GM12878 (cell line): ENCODE results near the gene INO80E. TPM values are rescaled to one million over a fixed set of nuclear protein-coding genes. Genes with fewer than 3 reads are reported as not detected.

Experiments used
- ATAC-seq: fragments of 200-7000 bp; cut with Tn5 transposase; 3 replicates; pipeline ENCODE4 v1.9.1; 2020; ENCODE audit warnings: mild to moderate bottlenecking, moderate library complexity
- BruUV-seq: library from RNA; stranded (reverse); fragments of 400-500 nt; replicated peaks from 2 replicates; lab custom pipeline; 2021; lab: Mats Ljungman, UMichigan
- CTCF ChIA-PET: fragments of 300-600 bp; sonication (Branson Sonifier 250); formaldehyde crosslinking; extraction: SDS; loops from one replicate; lab custom pipeline; 2021; ENCODE audit warnings: inconsistent platforms; lab: Yijun Ruan, JAX
- POLR2A ChIA-PET: fragments of 350-600 bp; formaldehyde crosslinking; extraction: SDS; loops from one replicate; lab custom pipeline; 2021; ENCODE audit warnings: inconsistent platforms; lab: Charles Lee
- RAD21 ChIA-PET: fragments of 300-600 bp; sonication (Branson Sonifier 250); formaldehyde crosslinking; loops from one replicate; lab custom pipeline; 2023; ENCODE audit warnings: antibody characterized with exemption; ENCODE audit not compliant: unreplicated experiment; lab: Charles Lee
- SMC1A ChIA-PET: fragments of 300-600 bp; sonication (Branson Sonifier 250); formaldehyde crosslinking; loops from one replicate; lab custom pipeline; 2023; ENCODE audit not compliant: unreplicated experiment, uncharacterized antibody; lab: Charles Lee
- DNase-seq: peaks from one replicate; pipeline ENCODE4 v3.0.0-alpha.2; 2011; ENCODE audit warnings: low read depth, low spot score
- FAIRE-seq: peaks from 3 replicates; lab custom pipeline; 2011; peaks lifted over from hg19 to GRCh38; lab: Jason Lieb, UNC
- H2AFZ ChIP-seq: 2 replicates; pipeline ENCODE4 v1.6.0; 2011; ENCODE audit warnings: low read depth, low read length, control low read depth; ENCODE audit not compliant: control insufficient read depth
- H3K27ac ChIP-seq: 2 replicates; pipeline ENCODE4 v1.5.1; 2011; ENCODE audit warnings: control low read depth; ENCODE audit not compliant: control insufficient read depth, insufficient read depth
- H3K27me3 ChIP-seq, 2 experiments: replicated peaks in 1 of 2; 2 replicates each; pipeline versions ENCODE4 v1.6.0 to v1.6.1; 2011; ENCODE audit warnings: low read length in 1 of 2; ENCODE audit not compliant: control insufficient read depth in 2 of 2, insufficient read depth in 2 of 2
- H3K36me3 ChIP-seq, 2 experiments: 2 replicates each; pipeline ENCODE4 v1.5.1; 2011; ENCODE audit warnings: low read length in 1 of 2; ENCODE audit not compliant: control insufficient read depth in 2 of 2, insufficient read depth in 2 of 2
- H3K4me1 ChIP-seq: 2 replicates; pipeline ENCODE4 v1.6.1; 2011; ENCODE audit warnings: mild to moderate bottlenecking, low read length, moderate library complexity, mixed read lengths; ENCODE audit not compliant: control insufficient read depth, insufficient read depth
- H3K4me2 ChIP-seq: 2 replicates; pipeline ENCODE4 v1.6.0; 2011; ENCODE audit warnings: control low read depth; ENCODE audit not compliant: control insufficient read depth, insufficient read depth
- H3K4me3 ChIP-seq: fragments of 200-600 bp; sonication (generic); 2 replicates; pipeline ENCODE4 v1.5.1; 2016
- H3K79me2 ChIP-seq: 2 replicates; pipeline ENCODE4 v1.6.0; 2011; ENCODE audit warnings: low read length; ENCODE audit not compliant: control insufficient read depth, insufficient read depth
- H3K9ac ChIP-seq: 2 replicates; pipeline ENCODE4 v1.8.0; 2011; ENCODE audit warnings: low read length, control low read depth, mixed read lengths; ENCODE audit not compliant: control insufficient read depth, insufficient read depth
- H3K9me3 ChIP-seq: replicated peaks from 3 replicates; pipeline ENCODE4 v1.5.1; 2011; ENCODE audit warnings: mild to moderate bottlenecking, low read length; ENCODE audit not compliant: control insufficient read depth, insufficient read depth
- H4K20me1 ChIP-seq: 2 replicates; pipeline ENCODE4 v1.6.0; 2011; ENCODE audit not compliant: control insufficient read depth, insufficient read depth
- ATF2 ChIP-seq: IDR thresholded peaks from 2 replicates; pipeline ENCODE4 v1.6.1; 2012; ENCODE audit warnings: low read length, inconsistent platforms
- CEBPZ ChIP-seq: fragments of 150-350 bp; IDR thresholded peaks from 2 replicates; pipeline ENCODE4 v1.6.1; 2016; ENCODE audit warnings: low read depth, low read length
- CHD1 ChIP-seq: IDR thresholded peaks from 2 replicates; pipeline ENCODE4 v1.6.1; 2012; ENCODE audit warnings: low read depth, low read length, improper control_type of control experiment
- E2F8 ChIP-seq: fragments of 450-650 bp; IDR thresholded peaks from 2 replicates; pipeline ENCODE4 v1.6.1; 2018; ENCODE audit warnings: mild to moderate bottlenecking, low read depth, moderate library complexity; ENCODE audit not compliant: partially characterized antibody
- HDGF ChIP-seq: fragments of 450-650 bp; IDR thresholded peaks from 2 replicates; pipeline ENCODE4 v1.6.1; 2016; ENCODE audit warnings: antibody characterized with exemption
- SP1 ChIP-seq: IDR thresholded peaks from one replicate; pipeline ENCODE4 v1.6.1; 2011; ENCODE audit warnings: low read depth, low read length
- TARDBP ChIP-seq: IDR thresholded peaks from 2 replicates; pipeline ENCODE4 v1.6.1; 2016; ENCODE audit warnings: borderline replicate concordance
- ZNF207 ChIP-seq: fragments of 450-650 bp; IDR thresholded peaks from 2 replicates; pipeline ENCODE4 v1.6.1; 2014; ENCODE audit warnings: antibody characterized with exemption, mild to moderate bottlenecking, borderline replicate concordance
- ZNF217 ChIP-seq: fragments of 450-650 bp; IDR thresholded peaks from 2 replicates; pipeline ENCODE4 v1.6.1; 2017; ENCODE audit warnings: antibody characterized with exemption, mild to moderate bottlenecking
- WGBS: methylation state at CpG from one replicate; pipeline ENCODE4 v1.1.6; 2016; ENCODE audit warnings: low lambda C conversion rate; ENCODE audit not compliant: insufficient replicate concordance, insufficient coverage; ENCODE audit errors: missing lambda C conversion rate; 5-methylcytosine and 5-hydroxymethylcytosine counted together
- in situ Hi-C: fragments of 300-500 bp; cut with MboI; formaldehyde crosslinking; loops from 9 replicates; pipeline ENCODE4 v1.14.3; 2018; ENCODE audit warnings: mixed read lengths
- intact Hi-C: fragments of 100-400 bp; cut with micrococcal nuclease; formaldehyde crosslinking; loops from one replicate; pipeline ENCODE4 v1.14.2; 2022; ENCODE audit not compliant: unreplicated experiment
- polyA plus RNA-seq, 11 experiments: library from polyadenylated mRNA; depleted of rRNA in 4 of 11; unstranded in 6 of 11; stranded (reverse) in 5 of 11; fragments of >200 nt; fragmentation: Nextera tagmentation in 4 of 11; fragmentation: Illumina TruSeq in 1 of 11; extraction: Ambion mirVana in 4 of 11; extraction: Trizol in 1 of 11; gene quantifications; 1 replicate in 1 of 11; 2 replicates in 10 of 11; pipeline versions ENCODE4 v1.2.1 to v1.2.3, GENCODE V29; 2011 to 2016; ENCODE audit warnings: inconsistent platforms in 2 of 11, missing spikeins in 2 of 11, low read depth in 1 of 11
- total RNA-seq, 4 experiments: library from RNA; depleted of rRNA in 3 of 4; stranded (reverse); fragments of >200 nt in 3 of 4; fragmentation: Illumina TruSeq in 1 of 4; extraction: Trizol in 1 of 4; gene quantifications; 2 replicates each; pipeline versions ENCODE4 v1.2.1 to v1.2.3, GENCODE V29; 2013 to 2021
- TF ChIP-seq, protein P1 (sequence below): IDR thresholded peaks from 2 replicates; pipeline ENCODE4 v1.6.1; 2011; ENCODE audit warnings: low read depth, low read length, improper control_type of control experiment, borderline replicate concordance

The INO80E gene
- total and polyA plus RNA-seq, 10 of the 15 experiments (the other 5 are each of a cell fraction or from before 2014, with no cell fraction given): 0.39 to 74.0 (median 33.0) TPM

- TF ChIP-seq CEBPZ (no peak), ZNF207 (no peak), ATF2 (no peak), ZNF217 (no peak), TARDBP (no peak)
- TF ChIP-seq, protein P1, sequence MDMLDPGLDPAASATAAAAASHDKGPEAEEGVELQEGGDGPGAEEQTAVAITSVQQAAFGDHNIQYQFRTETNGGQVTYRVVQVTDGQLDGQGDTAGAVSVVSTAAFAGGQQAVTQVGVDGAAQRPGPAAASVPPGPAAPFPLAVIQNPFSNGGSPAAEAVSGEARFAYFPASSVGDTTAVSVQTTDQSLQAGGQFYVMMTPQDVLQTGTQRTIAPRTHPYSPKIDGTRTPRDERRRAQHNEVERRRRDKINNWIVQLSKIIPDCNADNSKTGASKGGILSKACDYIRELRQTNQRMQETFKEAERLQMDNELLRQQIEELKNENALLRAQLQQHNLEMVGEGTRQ: no peak
- TF ChIP-seq, all 136 proteins: peak for 0
Measured at GRCh38 chr16:30025156-30025555, 29.1 kb downstream of the INO80E start (continued).

DNA sequence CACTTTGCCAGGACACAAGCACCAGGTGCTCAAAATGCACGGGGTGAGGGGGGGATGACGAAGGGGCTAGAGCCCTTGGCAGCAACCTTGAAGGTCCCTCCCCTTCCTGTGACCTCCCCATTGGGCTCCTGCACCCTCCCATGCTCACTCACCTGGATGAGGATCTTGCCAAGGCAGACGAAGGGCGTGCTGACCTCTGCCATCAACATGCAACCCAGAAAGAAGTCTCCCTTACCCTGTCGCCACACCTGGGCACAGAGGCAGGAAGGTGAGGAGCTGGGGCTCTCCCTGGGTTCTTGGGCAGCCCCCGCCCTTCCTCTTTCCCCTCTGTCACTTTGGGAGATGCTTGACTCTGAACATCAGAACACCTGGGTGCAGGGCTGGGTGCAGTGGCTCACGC, 29.5 kb downstream of the INO80E start:
- no peak for FAIRE-seq

More for the DNA sequence above, 29.5 kb downstream of the INO80E start:
- TF ChIP-seq SP1 (no peak), E2F8 (no peak), HDGF (no peak), CHD1 (no peak)
- ATAC-seq (no peak), DNase-seq (no peak)
- Histone ChIP-seq H2AFZ (no peak overlapping the region), H3K9ac (no peak overlapping the region), H3K4me3 (no peak overlapping the region), H3K27ac (no peak overlapping the region), H4K20me1 (no peaks in the 10 kb centered on the region; the same call in 1 of the 2 replicates), H3K9me3 (no peaks in the 10 kb centered on the region), H3K4me2 (no peak overlapping the region), H3K79me2 (no peaks in the 10 kb centered on the region), H3K36me3 (no peaks in the 10 kb centered on the region), H3K4me1 (0 out of 2 replicates have a peak, but pooled peaks cover 2% of the 10 kb centered on the region), H3K27me3 (peaks cover 6 to 9% of the 10 kb centered on the region in 2 experiments; a peak in 3 of 4 replicates)
- BruUV-seq: no TSS peak
- SMC1A ChIA-PET: no interaction called here
- in situ Hi-C loops: loop anchor here (5.0 kb wide), 1 partner anchor 328 kb away; no protein-coding TSS in a partner anchor
- RAD21 ChIA-PET: no interaction called here
- WGBS: 2% methylated on average over 7 of the region's 7 CpGs
- CTCF ChIA-PET: interaction anchor here (0.7 kb wide), 1 partner anchor 163 kb away, joined by 3 read pairs; no protein-coding TSS in a partner anchor
- POLR2A ChIA-PET: no interaction called here
- intact Hi-C loops: loop anchor here (10.0 kb wide), 1 partner anchor 121 kb away; the partner anchor contains the start of gene ASPHD1
